Activated CD4-positive, alpha-beta T cell treated with anti-CD3 and anti-CD28 coated beads for 1 hour (primary cell): ENCODE measurements around the gene TMEM45B.
"Not testable (repeated sequence)": the region's sequence is repeated elsewhere in the genome, so short reads cannot be mapped to it uniquely, and the experiment has no call there.

Experiments used
- DNase-seq: peaks from one replicate; pipeline ENCODE4 v3.0.0-alpha.2; 2020

The TMEM45B gene

DNA sequence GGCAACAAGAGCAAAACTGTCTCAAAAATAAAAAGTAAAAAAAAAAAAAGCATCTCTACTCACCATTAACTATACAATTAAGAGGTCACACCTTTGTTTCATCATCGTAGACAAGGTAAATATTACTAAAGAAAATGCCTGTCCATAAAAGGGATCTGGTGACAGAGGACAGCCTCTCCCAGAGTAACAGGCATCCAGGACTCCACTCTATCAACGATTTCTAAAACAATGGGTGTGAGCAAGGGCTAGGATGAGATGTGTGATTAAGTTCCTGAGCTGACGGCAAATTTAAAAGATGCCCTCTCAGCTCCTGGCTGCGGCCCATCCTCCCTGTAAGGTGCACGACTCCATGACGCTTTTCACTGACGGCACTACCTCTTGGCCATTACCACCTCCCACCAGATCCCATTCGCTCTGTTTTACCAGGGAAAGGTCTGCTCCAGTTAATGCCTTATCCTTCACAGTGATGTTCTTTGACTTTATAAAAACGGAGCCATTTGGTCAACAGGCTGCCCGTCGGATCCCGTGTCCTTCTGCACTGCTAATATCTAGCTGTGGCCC, 2.3 kb upstream of the TMEM45B start:
- DNase-seq: no peak

DNA sequence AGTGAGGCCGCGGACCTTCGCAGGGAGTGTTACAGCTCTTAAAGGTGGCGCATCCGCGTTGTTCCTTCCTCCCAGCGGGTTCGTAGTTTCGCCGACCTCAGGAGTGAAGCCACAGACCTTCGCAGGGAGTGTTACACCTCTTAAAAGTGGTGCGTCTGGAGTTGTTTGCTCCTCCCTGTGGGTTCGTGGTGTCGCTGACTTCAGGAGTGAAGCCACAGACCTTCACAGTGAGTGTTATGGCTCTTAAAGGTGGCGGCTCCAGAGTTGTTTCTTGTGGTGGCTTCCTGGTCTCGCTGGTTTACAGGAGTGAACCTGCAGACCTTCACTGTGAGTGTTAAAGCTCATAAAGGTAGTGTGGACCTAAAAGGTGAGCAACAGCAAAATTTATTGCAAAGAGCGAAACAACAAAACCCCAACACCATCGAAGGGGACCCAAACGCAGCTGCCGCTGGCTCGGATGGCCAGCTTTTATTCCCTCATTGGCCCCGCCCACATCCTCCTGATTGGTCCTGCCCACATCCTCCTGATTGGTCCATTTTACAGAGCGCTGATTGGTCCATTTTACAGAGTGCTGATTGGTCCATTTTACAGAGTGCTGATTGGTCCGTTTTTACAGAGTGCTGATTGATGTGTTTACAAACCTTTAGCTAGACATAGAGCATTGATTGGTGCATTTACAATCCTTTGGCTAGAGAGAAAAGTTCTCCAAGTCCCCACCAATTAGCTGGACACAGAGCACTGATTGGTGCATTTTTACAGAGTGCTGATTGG, 1.2 kb upstream of the TMEM45B start:
- peak; percentile 58 for DNase-seq

DNA sequence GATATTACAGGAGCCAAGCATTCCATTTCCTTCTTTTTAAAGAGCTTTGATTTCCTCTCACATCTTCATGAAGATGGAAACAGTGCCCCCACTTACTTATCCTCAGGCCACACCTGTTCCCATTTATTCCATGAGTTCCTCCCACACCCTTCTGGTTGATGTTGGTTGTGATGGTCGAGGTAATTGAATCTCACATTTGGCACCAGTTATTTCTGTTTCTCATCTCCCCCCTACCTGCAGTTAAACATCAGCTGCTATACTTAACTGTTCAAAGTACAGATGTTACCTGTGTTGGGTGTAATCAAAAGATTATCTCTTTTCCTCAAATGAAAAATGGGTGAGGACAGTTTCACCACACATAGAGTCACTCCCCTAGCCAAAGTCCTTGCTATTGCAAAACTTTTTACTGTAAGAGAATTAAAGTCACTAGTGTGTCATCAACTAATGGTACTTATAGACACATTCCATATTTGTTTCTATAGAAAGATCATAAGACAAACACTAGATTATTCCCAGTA, 1.9 kb downstream of the TMEM45B start:
- DNase-seq: no peak

DNA sequence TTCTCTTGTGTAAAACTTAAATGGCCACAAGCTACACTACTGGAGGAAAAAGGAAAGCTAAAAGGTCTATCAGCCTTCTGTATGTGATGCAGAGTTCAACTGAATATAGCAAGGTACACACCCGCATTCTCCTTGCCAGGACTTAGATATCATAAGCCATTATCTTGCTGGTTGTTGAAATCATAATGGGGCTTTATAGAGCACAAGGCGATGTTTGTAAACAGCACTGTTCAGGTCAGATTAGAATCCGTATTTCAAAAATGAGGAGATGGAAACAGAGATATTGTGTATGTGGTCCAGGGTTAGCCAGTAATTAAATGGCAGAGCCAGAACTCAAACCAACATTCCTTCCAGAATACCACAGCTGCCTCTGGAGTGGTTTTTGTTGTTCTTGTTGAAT, 2.6 kb downstream of the TMEM45B start:
- DNase-seq: not testable (repeated sequence)

DNA sequence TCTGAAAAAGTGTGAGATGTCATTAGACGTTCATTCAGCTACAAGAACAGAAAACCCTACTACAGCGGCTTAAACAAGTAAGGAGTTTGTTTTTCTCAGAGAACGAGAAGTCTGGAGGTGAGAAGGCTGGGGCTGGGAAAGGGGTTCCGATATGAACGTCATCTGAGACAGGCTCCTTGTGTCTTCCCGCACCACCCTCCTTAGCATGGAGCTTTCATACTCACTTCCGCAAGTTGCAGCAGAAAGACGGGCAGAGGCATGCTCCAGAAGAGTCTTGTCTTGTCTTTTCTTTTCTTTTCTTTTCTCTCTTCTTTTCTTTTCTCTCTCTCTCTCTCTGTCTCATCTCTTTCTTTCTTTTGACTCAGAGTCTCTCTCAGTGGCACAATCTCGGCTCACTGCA, 3.6 kb downstream of the TMEM45B start:
- DNase-seq: no peak

DNA sequence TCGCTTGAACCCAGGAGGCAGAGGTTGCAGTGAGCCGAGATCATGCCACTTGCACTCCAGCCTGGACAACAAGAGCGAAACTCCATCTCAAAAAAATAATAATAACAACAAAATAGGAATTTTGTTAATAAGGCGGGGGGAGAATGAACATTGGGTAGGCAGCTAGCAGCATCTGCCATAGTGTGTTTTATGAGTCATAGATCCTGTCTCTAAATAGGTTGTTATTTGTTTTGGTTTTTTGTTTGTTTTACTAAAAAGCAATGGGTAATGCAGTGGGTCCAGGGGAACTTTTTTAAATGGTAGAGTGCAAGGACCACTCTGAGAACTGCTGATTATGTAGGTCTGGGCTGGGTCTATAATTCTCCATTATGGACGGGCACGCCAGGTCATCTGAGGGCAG, 4.6 kb downstream of the TMEM45B start:
- not testable (repeated sequence) for DNase-seq

DNA sequence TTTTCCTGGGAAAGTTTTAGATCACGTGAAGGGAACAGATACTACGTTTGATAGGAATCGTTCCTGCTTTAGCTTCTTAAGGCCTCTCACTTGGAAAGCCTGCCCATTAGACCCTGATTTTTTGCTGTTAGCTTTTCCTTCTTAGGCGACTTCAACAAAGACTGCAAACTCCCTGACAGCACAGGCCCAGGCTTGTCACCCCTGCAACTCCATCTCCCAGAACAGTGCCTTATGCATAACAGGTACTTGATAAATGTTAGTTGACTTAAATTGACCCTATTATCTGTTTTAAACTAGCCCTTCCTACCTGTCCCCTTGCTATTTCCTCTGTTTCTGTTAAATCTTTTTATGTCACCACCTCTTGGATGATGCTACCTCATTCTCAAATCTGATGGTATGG, 7.6 kb downstream of the TMEM45B start:
- DNase-seq: not testable (repeated sequence)

DNA sequence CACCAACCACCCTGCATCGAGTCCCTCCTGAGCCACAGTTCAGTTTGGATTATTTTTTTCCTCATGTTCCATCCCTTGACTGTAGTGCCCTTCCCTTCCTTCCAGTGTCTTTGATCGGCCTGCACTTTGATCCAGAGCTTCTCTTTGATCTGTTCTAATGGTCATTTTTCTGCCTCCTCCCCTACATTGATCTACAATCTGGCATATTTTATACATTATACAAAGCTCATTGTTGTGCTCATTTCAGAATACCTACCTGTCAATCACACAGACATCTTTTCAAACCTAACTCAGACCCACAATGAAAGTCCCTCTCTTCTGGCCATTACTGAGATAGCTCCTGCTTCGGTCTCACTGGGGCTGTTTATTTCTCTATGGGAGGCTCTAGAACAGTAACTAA, 8.2 kb downstream of the TMEM45B start:
- not testable (repeated sequence) for DNase-seq

DNA sequence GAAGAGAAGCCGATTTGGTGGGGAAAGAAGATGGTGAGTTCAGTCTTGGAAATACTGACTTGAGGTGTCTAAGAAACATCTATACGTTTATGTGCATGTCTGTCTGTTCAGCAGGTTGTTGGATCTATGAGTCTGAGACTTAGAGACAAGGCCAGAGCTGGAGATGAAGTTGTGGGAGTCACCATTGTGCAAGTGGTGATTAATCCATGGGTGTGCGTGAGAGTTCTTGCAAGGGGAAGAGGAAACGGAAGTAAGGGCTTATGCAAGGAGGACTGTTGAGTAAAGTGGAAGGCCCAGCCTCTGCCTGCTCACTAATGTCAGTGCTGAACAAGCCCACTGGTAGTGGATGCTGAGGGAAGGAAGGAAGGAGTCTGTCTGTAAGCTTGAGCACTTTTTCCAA, 9.7 kb downstream of the TMEM45B start:
- DNase-seq: no peak

DNA sequence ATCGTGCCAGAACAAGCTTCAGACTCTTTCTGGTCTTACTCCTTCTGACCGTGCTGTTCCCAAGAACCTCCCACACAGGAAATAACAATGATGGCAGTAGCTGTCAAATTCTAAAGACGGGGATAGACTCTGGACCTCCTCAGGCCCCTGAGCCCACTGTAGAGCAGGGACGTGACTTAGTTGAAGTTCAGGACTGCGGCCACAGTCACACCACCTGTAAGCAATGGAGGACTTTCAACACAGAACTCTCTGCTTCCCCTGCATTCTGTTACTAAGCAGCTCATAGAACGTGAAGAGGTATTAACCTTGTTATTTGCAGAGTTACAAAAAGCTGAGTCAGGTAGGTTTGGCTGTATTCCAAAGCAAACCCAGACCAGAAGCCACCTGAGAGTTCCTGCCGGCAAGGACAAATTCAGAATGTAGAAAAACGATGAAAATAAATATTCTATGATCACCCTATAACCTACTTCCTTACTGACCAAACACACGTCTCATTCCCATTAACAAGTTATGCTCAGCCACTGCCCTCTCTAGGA, 12.7 kb downstream of the TMEM45B start:
- no peak for DNase-seq

DNA sequence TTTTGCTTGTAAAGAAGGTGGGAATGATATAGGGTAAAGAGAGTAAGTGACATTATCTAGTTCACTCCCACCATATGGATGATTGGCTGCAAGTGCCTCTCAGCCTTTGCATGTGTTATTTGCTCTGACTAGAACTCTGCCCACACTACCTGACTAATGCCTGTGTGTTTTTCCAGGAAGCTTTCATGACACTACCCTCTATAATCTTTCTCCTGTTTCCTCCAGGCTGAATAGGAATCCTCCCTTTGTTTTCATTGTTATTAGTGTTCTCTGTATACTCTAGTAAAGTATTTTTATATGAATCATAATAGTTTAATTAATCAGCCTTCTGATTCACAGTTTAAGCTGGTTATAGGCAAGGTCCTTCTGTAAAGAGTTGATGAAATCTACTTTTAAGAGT, 13.8 kb downstream of the TMEM45B start:
- DNase-seq: not testable (repeated sequence)

DNA sequence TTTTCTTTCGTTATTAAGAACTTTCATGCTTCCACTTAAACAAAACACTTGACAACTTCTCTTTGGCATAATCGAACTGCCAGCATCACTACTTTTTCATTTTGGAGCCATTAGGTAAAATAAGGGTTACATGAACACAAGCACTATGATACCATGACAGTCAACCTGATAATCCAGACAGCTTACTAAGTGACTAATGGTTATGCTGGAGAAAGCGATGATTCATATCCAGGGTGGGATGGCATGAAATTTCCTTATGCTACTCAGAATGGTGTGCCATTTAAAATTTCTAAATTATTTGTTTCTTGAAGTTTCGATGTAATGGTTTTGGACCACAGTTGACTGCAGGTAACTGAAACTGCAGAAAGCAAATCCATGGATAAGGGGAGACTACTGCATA, 15.6 kb downstream of the TMEM45B start:
- not testable (repeated sequence) for DNase-seq

DNA sequence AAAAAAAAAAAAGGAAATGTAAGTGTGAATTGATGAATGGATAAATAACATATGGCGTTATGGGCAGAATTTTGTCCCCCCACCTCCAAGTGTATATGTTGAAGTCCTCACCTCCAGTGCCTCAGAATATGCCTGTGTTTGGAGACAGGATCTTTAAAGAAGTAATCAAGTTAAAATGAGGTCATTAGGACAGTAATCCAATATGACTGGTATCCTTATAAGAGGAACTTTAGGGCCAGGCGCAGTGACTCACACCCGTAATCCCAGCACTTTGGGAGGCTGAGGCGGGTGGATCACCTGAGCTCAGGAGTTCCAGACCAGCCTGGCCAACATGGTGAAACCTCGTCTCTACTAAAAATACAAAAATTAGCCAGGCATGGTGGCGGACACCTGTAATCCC, 17.6 kb downstream of the TMEM45B start:
- DNase-seq: not testable (repeated sequence)

DNA sequence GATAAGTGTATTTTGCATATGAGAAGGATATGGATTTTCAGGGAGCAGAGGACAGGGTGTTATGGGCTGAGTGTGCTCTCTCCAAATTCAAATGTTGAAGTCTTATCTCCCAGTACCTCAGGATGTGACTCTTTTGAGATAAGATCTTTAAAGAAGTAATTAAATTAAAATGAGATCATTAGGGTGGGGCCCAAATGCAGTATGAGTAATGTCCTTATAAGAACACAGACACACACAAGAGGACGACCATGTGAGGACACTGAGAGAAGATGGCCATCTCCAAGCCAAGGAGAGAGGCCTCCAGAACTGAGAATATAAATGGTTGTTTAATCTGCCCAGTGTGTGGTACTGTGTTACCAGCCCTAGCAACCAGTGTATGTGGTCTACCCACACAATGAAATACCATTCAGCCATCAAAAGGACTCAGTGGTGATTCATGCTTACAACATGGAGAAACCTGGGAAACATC, 20.8 kb downstream of the TMEM45B start:
- DNase-seq: not testable (repeated sequence)

DNA sequence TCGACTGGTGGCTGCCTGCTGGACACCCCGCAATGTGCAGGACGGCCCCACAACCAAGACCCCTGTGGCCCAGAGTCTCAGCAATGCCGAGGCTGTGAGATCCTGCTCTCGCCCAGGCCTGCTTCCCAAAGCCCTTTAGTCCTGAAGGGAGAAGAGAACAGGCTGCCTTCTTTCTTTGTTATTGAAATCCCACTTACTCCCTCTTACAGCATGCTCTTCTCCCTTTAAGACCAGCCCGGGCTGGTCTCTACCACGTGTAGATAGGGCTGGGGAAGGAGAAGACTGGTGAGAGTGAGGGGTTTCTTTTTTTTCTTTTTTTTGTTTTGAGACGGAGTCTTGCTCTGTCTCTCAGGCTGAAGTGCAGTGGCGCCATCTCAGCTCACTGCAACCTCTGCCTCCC, 21.3 kb downstream of the TMEM45B start:
- DNase-seq: no peak

DNA sequence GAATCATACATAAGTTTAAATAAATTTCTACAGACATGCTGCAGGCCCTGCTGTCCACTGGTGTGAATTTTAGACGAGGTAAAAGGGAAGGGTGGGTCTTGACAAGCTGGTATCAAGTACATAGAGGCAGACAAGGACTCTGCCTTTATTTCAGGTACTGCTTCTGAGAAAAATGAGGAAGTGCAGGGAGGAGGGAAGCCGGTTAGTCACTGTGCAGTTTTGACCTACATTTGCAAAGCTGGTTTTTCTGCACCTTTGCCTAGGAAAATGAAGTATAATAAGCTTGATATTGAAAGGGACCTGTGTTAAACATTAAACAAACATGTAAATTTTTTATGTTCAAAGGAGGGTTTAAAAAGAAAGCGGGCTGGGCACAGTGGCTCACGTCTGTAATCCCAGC, 24.6 kb downstream of the TMEM45B start:
- DNase-seq: no peak

DNA sequence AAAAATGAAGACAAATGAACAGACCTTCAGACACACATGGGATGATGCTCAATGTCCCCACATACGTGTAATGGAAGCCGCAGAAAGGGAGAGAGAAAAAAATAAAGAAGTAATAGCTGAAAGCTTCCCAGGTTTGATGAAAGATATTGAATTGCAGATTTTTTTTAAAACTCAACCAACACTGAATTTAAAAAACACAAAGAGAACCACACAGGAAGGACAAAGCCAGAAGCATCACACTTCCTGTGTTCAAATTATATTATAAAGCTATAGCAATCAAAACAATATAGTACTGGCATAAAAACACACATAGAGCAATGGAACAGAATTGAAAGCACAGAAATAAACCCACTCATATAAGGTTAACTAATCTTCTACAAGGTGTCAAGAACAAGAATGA, 26.5 kb downstream of the TMEM45B start:
- no peak for DNase-seq

DNA sequence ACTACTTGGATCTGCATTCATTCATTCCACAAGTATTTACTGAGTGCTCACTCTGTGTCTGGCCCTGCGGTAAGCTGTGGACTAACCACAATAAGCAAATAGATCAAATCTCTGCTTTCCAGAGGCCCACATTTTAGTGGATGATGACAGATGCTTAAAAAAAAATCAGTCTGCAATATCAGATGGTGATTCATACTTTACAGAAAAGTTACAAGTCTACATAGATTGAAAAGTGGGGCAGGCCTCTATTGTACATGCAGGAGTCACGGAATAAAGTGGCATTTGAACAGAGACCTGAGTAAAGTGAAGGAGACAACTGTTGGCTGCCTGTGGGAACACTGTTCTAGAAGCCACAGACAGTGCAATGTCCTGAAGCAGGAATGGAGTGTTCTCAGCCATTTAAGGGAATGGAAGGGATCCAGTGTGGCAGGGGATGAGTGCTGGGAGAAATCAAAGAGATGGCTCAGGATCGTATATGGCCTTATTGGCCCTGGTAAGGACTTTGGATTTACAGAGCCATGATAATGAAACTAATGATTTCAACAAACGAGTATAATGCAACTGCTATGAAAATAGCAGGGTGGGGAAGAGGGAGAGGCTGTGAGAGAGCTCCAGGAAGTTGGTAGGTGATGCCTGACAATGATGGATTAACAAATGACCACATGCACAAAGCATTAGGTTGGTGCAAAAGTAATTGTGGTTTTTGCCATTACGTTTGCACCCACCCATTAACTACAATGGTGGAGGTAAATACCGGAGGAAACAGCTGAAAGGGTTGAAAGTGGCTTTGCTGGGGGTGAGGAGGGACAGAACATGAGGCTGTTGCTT, 31.1 kb downstream of the TMEM45B start:
- no peak for DNase-seq

DNA sequence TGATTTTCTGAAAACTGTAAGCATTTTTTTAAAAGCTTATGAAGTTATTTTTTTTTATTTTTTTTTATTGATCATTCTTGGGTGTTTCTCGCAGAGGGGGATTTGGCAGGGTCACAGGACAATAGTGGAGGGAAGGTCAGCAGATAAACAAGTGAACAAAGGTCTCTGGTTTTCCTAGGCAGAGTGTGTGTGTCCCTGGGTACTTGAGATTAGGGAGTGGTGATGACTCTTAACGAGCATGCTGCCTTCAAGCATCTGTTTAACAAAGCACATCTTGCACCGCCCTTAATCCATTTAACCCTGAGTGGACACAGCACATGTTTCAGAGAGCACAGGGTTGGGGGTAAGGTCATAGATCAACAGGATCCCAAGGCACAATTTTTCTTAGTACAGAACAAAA, 31.7 kb downstream of the TMEM45B start:
- DNase-seq: not testable (repeated sequence)

DNA sequence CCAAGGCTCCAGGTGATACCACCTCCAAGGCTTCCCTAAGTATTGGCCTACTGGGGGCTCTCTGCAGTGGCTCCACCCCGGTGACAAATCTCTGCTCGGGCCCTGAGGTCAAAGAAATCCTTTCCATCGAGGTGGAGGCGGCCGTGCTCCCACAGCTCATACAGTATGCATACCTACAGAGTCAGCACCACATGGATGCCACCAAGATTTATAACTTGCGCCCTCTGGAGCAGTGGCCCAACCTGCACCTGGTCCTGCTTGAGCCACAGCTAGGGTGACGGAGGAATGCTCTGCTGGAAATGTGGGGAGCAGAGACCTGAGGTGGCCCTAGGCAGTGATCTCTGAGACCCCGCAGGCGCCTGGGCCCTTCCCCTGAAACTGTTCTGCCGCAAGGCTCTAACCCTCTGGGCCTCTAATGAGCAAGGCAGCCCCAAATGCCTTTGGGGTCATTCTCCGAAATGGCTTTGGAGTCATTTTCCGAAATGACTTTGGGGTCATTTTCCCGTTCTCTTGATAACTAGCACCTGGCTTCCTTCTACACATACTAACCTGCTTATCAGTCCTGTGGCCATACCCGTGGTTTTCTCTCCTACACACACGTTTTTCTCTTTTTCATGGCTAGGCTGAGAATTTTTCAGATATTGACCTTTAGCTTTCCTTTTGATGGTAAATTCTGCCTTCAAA, 33.9 kb downstream of the TMEM45B start:
- no peak for DNase-seq

DNA sequence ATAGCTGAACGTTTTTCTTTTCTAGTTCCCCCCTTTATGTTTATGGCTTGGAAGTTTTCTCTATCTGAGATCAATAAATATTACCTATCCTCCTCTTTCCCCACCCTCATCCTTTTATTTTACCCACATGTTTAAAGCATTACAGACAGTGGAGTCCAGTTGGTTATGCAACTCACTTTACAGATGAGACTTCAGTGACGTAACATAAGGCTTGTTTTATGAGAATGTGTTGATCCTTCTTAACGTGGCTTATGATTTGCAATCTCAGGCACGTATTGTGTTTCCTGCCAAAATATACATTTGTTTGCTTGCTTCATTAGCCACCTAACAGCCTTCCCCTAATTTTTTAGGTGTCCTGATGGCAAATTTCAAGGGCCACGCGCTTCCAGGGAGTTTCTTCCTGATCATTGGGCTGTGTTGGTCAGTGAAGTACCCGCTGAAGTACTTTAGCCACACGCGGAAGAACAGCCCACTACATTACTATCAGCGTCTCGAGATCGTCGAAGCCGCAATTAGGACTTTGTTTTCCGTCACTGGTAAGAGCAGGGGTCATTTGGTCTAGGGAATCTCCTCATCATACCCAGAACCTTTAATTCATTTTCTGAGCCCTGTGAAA, 36.6 kb downstream of the TMEM45B start:
- DNase-seq: no peak
